Fibroblast of mammary gland (primary cell): ENCODE data around the gene PYDC1.

Experiments
- DNase-seq: peaks from one replicate; pipeline ENCODE4 v3.0.0-alpha.2; 2010; ENCODE audit warnings: low read depth
- H3K4me3 ChIP-seq: 2 replicates; pipeline ENCODE4 v1.5.1; 2011; ENCODE audit warnings: low read depth, mild to moderate bottlenecking, low read length, moderate library complexity; ENCODE audit not compliant: control insufficient read depth
- TF ChIP-seq, protein P1 (sequence below): conservative IDR thresholded peaks from 2 replicates; pipeline ENCODE4 v1.5.1; 2011; ENCODE audit warnings: low read depth, low read length, inconsistent platforms; ENCODE audit not compliant: control insufficient read depth, insufficient read depth

The PYDC1 gene

DNA sequence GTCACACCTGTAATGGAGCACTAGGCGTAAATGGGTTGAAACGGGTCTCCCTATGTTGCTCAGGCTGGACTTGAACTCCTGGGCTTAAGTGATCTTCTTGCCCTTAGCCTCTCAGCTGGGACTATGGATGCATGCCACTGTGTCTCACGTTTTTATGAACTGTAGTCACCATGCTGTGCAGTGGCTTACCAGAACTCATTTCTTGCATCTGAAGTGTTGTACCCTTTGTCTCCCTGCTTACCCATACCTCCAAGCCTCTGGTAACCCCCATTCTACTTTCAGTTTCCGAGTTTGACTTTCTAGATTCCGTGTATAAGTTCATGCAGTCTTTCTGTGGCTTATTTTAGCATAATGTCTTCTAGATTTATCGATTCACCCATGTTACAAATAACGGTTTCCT lies 22.0 kb downstream of the PYDC1 start:
- DNase-seq: no peak
- no peak overlapping the region for H3K4me3 ChIP-seq
- TF ChIP-seq, protein P1, sequence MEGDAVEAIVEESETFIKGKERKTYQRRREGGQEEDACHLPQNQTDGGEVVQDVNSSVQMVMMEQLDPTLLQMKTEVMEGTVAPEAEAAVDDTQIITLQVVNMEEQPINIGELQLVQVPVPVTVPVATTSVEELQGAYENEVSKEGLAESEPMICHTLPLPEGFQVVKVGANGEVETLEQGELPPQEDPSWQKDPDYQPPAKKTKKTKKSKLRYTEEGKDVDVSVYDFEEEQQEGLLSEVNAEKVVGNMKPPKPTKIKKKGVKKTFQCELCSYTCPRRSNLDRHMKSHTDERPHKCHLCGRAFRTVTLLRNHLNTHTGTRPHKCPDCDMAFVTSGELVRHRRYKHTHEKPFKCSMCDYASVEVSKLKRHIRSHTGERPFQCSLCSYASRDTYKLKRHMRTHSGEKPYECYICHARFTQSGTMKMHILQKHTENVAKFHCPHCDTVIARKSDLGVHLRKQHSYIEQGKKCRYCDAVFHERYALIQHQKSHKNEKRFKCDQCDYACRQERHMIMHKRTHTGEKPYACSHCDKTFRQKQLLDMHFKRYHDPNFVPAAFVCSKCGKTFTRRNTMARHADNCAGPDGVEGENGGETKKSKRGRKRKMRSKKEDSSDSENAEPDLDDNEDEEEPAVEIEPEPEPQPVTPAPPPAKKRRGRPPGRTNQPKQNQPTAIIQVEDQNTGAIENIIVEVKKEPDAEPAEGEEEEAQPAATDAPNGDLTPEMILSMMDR: no peak

DNA sequence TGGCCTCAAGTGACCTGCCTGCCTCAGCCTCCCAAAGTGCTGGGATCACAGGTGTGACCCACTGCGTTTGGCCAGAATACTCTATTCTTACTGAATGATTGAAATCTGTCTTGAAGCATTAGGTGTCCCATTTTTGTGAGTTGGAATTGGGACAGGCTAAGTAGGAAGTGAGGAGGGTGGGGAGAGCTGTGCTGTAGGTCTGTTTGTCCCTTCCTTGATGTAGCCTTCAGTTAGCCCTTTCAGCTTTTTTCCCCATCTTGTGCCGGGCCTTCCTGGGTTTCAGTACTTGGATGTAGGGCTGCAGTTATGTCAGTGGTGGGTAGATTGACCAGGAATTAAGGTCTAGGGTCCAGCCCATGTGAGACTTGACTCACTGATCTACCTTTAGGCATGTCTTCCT lies 23.1 kb downstream of the PYDC1 start:
- TF ChIP-seq, protein P1: no peak
- no peak for DNase-seq
- H3K4me3 ChIP-seq: no peak overlapping the region

DNA sequence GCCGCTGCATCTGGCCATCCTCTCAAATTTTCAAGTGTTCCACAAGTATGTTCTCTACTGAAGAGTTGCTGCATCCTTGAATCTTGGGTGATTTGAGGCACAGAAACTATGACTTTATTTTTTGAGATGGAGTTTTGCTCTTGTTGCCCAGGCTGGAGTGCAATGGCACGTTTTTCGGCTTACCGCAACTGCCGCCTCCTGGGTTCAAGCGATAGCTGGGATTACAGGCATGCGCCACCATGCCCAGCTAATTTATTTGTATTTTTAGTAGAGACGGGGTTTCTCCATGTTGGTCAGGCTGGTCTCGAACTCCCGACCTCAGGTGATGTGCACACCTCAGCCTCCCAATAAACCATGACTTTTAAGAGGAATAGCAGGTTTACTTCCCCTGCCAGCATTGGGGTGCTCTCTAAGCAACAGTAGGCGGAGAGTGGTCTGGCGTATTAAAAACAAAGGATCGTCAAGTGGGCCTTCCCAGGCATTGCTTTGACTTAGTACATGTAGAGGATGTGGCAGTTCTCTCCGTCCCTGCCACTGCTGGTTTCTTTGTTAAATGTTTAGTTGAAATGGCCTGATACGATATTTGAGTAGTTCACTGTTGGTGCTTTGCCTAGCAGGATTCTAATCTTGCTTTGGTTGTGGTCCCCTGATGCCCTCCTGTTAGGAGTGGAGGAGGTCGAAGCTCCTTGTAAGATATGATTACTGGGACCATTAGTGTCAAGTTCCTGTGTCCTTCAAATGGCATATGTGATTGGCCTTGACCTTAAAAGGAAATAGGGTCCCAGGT lies 23.9 kb downstream of the PYDC1 start:
- DNase-seq: no peak
- TF ChIP-seq, protein P1: no peak
- H3K4me3 ChIP-seq: no peak overlapping the region

DNA sequence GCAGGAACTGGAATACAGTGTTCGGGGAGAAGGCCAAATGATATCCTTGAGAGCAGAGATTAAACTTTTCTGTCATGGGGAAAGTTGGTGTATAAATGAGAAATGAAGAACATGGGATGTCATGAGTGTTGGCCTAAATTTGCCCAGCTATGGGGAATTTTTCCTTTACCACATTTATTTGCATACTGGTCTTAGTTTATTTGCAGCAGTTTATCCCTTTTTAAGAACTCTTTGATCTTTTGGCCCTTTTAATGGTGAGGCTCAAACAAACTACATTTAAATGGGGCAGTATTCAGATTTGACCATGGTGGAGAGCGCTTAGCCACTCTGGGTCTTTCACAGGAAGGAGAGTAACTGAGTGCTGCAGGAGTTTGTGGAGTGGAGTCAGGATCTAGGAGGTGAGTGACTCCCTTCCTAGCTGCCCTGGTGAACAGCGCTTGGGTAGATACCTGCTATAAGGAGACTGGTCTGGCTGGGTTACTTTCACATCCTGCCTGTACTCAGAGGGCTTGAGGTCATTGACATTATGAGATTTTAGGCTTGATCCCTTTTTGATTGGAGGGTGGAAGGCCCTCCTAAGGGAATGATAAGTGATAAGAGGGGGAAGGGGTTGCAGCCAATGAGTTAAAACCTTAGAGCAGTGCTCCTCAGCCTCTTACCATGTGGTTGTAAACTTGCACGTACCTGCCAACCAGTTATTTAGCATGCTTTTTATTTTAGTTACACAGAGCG lies 25.1 kb downstream of the PYDC1 start:
- no peak overlapping the region for H3K4me3 ChIP-seq
- no peak for DNase-seq
- TF ChIP-seq, protein P1: no peak

DNA sequence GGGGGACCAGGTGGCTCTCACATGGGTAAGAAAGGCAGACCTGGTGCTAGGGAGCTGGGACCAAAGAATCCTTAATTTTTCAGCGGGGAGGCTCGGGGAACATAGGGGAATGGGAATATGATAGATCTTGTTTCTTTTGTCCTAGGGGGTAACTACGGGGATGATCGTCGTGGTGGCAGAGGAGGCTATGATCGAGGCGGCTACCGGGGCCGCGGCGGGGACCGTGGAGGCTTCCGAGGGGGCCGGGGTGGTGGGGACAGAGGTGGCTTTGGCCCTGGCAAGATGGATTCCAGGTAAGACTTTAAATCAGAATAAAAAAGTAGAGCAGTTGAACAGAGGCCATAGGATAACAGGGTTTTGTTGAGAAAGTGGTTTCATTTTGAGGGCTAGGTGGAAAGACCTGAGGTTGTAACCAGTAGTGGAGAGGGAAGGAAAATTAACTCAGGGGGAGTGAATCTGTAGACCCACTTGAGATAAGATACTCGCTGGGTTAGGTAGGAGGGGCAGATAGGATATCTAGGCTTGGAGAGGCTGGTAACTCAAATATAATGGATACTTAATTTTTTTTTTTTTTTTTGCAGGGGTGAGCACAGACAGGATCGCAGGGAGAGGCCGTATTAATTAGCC lies 26.0 kb downstream of the PYDC1 start:
- DNase-seq: no peak
- no peak overlapping the region for H3K4me3 ChIP-seq
- TF ChIP-seq, protein P1: no peak

DNA sequence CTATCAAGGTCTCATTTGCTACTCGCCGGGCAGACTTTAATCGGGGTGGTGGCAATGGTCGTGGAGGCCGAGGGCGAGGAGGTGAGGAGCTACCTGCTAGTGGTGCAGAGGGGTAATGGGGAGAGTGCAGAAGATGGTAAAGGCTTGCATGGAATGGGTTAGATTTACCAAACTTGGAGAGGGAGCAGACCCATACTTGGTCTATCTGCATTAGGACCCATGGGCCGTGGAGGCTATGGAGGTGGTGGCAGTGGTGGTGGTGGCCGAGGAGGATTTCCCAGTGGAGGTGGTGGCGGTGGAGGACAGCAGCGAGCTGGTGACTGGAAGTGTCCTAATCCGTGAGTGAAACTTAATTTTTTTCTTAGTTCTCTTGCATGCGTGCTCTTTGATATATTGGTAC lies 26.9 kb downstream of the PYDC1 start:
- DNase-seq: no peak
- H3K4me3 ChIP-seq: no peak overlapping the region
- TF ChIP-seq, protein P1: no peak
